GM19025 (cell line): ENCODE results near the gene EVC2.

Source experiments
- ATAC-seq: cut with Tn5 transposase; IDR thresholded peaks from one replicate; pipeline ENCODE4 v1.9.1; 2021; ENCODE audit warnings: mild to moderate bottlenecking, low read depth, moderate library complexity; ENCODE audit not compliant: unreplicated experiment

EVC2 gene

DNA sequence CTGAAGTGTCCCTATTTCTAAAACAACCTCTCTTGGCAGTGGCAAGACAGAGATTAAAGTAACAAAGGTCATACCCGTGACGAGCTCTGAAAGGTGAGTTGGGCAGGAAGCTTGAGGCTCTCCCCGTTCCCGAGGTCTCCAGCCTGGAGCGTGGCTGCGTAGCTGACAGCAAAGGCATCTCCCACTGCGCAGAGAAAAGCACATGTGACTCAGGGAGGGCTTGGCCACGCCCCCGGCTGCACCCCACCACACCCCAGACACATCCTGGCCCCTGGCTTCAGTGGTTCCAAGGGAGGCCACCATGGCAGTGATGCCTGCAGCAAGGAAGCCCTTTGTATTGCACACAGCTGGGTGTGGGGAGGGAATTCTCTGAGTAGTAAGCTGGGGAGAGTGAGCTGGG lies 23.1 kb downstream of the EVC2 start:
- no peak for ATAC-seq

DNA sequence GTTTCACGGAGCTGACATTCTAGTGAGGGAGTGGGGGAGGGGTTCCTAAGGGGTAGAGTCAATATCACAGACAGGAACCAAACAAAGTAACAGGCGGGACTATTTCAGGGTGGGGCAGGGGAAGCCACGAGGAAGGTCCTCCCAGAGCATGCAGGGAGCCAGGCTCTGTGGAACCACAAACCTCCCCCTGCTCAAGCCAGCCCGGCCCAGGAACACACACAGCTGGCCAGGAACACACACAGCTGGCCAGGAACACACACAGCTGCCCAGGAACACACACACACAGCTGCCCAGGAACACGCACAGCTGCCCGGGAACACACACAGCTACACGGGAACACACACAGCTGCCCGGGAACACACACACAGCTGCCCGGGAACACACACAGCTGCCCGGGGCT lies 24.8 kb downstream of the EVC2 start:
- ATAC-seq, result no peak

DNA sequence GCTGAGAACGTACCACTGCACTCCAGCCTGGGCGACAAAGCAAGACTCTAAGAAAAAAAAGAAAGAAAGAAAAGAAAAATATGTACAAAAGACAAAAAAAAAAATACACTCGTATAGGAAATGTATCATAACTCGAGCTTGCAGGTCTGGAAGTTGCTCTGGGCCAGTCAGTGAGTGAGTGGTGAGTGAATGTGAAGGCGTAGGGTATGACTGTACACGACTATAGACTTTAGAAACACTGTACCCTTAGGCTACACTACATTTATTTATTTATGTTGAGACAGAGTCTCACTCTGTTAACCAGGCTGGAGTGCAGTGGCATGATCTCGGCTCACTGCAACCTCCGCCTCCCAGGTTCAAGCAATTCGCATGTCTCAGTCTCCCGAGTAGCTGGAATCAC lies 29.4 kb downstream of the EVC2 start:
- no peak for ATAC-seq

DNA sequence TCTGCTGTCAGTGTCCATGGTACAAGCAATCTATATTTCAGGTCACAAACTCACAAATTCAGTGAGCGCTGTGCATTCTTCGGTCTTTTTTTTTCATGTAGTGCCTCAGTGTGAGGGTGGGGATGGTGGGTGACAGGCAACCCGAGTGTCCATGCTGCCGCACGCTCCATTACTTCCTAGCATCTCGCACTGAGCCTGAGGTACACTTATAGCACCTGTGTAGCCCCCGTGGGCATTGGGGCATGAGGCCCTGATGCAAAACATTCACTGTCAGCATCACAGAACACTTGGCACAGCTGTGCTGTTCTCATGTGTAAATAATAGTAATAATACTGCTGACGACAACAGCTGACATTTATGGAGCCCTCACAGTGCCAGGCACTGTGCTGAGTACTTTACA lies 31.6 kb downstream of the EVC2 start:
- no peak for ATAC-seq

DNA sequence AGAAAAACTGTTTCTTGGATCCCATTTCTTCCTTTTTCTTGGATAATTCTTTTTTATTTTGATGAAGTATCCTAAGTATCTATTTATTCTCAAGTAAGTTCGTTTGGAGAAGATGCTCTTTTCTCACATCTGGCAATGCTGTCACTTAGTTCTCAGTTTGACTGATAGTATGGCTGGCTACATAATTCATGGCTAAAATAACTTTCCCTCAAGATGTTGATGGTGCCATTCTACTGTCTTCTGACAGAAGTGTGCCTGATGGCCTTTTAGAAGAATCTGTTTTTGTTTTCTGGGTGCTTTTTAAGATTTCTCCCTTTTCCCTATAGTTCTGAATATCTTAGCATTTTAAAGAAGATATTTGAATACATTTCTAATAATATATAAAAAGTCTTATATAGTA lies 41.6 kb downstream of the EVC2 start:
- ATAC-seq, result no peak

DNA sequence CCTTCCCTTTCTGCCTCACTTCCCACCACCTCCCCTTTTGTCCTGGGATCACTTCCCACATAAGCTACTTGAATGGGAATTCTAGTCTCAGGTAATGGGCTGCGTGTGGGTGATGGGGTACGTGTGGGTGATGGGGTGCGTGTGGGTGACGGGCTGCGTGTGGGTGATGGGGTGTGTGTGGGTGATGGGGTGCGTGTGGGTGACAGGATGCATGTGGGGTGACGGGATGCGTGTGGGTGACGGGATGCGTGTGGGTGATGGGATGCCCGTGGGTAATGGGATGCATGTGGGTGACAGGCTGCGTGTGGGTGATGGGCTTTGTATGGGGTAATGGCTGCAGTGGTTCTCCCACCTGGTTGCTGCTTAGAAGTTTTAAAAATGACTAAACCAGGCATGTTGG lies 43.6 kb downstream of the EVC2 start:
- ATAC-seq, result no peak

DNA sequence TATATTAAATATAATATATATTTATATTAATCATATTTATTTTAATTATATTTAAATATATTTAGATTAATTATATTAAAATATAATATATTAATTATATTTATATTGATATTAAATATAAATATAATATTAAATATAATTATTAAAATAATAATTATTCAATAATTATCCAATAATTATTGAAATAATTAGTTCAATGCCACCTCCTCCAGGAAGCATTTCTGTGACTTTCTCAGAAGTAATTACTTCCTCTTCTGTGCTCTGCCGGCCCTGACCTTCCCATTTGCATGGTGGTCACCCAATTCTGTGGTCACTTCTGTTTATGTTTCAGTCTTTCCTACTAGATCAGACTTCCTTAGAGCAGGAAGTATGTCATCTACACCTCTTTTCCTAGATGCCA lies 45.8 kb downstream of the EVC2 start:
- no peak for ATAC-seq

DNA sequence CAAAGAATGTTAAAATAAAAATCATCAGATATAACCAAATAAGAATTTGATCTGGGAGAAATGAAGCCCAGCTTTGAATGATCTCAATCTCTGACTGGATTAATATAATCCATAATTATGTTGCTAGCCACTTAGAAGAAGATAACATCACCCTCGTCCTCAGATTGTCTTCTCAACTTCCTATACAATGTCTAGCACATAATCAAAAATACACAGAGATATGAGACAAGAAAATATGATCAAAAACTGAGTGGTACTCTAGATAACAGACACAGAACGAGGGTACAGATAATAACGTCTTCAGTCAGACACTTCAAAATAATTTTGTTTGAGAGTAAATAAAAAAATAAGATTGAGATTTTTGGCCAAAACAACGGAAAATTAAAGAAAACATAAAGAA lies 47.1 kb downstream of the EVC2 start:
- no peak for ATAC-seq

DNA sequence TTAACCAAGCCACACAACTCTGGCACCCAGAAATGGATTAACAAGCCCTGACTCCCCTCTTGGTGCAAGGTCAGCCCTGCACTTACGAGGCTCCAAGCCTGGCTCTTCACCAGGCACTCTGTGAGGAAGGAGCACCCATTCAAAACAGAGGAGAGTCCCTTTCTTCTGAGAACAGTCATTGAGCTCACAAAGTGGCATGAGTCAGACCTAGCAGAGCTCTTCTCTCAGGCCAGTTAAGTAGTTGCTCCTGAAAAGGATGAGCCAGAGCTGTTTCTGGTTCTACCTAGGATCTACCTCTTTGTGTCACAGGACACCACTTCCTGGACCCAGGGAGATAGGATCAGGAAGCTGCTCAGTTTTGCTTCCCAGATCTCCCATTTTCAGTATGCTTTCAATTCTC lies 48.2 kb downstream of the EVC2 start:
- ATAC-seq, result no peak

DNA sequence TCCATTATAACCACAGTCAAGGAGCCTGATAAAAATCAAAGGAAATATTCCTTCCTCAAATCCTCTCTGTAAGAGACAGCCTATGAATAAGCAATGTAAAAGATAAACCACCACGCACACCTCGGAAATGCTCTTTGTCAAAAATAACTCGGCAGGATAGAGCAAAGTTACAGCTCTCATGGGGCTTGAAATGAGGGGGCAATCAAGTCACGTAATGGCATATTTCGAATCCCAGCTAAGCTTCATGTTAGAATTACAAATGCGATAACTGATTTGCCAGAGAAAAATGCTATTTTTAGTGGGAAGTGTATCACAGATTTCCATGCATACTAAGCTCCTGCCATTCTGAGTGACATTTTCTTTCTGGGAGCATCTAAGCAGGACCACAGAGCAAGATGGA lies 49.4 kb downstream of the EVC2 start:
- ATAC-seq, result no peak

DNA sequence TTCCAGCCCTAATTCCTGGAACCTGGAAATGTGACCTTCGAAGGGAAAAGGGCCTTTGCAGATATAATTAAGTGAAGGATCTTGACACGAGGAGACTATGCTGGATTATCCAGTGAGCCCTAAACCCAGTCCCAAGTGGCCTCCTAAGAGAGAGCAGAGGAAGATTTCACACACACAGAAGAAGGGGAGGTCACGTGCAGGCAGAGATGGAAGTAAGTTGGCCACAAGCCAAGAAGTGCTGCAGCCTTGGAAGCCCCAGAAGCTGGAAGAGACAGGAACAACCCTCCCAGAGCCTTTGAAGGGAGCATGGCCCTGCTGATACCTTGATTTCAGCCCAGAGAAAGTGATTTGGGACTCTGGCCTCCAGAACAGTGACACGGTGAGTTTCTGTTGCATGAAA lies 51.9 kb downstream of the EVC2 start:
- no peak for ATAC-seq

DNA sequence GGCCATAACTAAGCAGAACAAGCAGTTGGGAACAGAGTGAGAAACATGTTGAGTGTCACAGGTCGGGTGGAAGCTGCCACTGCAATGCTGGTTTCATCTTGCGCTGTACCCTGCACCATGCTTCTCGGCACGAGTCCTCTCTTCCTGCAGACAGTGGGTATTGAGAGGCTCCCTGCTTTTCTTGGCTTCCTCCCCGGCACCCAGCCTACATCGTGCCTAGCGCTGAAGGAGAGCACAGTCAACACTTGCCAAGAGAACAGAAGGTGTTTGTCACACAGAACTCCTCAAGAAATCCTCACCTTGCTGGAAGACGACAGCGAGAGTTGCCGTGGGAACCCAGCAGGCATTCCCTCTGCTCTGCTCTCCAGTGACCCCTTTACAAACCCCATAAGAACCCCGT lies 53.6 kb downstream of the EVC2 start:
- ATAC-seq, result no peak

DNA sequence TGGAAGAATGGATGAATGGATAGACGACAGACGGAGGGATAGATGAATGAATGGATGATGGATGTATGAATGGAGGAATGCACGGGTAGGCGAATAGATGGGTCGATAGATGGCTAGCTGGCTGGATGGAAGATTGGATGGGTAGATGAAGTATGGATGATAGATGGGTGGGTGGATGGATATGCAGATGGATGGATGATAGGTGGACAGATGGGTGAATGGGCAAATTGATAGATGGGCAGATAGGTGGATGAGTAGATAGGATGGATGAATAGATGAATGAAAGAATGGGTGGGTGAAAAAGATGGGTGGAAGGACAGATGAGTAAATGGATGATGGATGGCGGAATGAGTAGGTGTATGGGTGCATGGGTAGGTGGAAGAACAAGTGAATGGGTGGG lies 57.3 kb downstream of the EVC2 start:
- ATAC-seq, result no peak

DNA sequence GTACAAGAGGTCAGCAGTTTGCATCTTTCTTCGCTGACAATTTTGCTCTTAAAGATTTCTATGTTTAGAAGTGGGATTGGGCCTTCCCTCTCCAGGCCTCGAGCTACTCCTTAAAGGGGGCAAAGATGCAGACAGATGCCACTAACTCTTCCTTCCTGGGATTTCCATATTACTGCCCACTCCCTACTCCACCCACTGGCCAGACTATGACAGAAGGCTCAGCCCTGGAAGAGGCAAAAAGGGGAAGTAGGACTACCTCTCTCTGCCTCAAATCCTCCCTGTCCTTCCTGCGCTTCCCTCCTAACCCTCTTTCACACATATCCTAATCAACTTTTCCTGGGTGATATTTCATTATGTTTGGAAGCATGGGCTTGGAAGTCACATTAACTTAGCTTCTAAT lies 58.3 kb downstream of the EVC2 start:
- no peak for ATAC-seq

DNA sequence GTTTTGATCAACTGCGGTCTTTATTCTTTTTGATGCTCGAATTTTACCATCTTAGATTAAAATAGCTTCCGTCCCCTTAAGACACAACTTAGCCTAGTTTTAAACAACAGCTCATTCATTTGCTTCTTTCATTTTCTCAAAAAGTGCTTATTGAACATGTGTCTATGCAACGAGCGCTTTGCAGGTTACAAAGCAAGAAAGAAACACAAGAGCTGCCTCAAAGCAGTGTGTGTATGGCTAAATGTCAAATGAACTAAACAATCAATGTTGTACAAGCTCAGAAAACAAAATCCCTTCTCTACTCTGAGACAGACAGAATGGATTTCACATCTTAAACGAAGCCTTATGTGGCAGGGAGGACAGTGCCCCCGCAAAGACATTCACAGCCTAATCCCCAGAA lies 61.0 kb downstream of the EVC2 start:
- no peak for ATAC-seq

DNA sequence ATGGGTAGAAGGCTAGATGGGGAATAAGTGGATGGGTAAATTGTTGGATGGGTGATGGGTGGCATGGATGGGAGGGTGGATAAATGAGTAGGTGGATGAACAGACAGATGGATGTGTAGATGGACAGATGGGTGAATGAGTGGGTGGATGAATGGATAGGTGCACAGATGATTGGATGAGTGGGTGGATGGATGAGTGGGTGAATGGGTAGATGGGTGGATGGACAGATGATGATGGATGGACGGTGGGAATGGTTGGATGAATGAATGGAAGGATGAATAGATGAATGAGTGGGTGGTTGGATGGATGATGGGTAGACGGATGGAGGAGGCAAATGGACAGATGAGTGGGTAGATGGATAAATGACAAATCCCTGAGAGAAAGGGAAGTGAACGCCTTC lies 68.3 kb downstream of the EVC2 start:
- ATAC-seq, result no peak

DNA sequence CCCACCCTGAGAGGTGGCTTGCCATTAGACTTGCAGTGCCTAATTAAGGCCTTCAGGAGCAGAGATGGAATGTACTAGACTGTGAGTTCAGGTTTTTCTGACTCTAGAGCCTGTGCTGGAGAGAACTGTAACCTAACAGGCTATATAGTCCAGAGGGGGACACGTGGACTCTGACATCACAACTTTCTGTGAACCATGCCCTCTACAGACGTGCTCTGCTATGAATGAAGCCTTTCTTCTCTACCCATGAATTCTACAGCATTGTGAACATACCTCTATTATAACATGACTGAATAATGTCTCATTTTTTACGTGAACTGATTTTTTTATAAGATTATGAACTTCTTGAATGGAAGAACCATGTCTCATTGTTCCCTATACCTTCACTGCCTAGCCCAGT lies 68.8 kb downstream of the EVC2 start:
- no peak for ATAC-seq

DNA sequence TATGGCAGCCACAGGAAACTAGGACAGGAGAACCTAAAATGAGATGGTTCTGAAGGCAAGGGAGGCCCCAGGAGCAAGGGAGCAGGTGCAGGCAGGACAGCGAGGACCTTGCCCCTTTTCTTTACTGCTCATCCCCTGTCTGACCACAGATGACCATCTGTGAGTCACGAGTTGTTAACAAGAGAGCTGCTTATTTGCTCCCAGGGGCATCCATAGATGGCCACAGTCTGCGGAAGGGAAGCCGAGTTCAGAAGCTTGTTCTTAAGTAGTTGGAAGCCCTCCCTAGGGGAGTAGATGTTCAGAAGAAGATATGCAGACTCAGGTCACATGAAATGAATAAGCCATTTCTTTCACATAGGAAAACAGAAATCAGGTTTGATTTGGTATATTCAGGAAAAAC lies 69.4 kb downstream of the EVC2 start:
- no peak for ATAC-seq

DNA sequence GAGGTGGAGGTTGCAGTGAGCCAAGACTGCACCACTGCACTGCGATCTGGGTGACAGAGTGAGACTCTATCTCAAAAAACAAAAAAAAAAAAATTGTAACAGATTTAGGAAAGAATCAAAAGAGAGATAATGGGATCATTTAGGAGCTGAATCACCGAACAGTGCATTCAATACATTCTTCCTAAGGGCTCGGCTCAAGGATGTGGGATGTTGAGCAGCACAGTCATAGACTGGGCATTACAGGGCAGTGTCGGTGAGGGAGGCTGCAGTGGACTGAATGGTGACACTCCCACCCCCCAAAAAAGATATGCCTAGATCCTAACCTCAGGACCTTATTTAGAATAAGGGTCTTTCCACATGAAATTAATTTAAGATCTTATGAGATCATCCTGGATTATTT lies 70.0 kb downstream of the EVC2 start:
- ATAC-seq, result no peak

DNA sequence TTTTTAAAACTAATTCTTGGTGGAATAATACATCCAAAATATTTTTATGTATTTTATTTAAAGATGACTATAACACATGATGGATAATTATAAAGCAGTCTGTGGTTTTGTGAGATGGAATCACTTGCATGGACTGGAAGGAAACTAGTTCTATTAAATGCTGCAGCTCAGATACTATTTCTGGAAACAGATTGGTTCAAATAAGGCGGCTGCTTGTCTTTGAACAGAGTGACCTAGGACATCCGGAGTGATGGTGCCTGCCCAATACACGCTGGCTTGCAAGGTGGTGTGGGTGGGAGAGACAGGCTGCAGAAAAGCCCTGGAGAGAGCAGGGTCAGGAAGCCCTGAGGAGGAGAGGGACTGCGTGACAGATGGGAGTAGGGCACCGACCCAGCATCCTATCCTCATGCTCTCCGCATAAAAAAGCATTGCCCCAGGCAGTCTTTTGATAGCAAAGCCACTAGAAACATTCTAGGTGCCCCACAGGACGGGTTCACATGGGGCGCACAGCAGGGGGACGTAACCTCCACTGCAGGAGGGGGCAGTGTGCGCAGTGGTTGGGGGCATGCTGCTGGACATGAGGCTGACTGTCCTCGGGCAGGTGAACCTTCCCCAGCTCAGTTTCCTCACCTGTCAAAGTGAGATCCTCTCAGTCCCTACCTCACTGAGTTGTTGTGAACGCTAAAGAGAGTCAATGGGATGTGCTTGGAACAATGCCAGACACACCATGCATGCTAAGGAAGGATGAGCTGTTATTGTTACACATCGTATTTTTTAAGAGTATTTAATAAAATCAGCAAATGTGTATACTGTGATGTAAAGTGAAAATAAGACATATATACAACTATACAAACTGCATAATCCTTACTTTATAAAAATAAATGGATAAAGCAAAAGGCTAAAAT lies 71.3 kb downstream of the EVC2 start:
- ATAC-seq, result no peak

DNA sequence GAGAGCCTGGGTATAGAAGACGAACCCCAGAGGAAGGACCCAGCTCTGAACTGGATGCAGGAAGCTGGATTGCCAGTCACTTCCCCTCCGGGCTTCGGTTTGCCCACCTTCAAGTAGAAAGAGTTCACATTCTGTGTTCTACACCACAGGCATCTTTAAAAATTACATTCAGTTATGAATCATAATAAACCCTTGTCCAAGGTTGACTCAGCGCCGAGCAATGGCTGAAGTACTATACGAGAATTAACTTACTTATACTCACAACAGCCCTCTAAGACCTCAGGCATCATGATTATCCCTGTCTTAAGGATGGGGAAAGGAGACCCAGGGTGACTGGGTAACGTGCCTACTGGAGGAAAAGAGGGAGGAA lies 72.5 kb downstream of the EVC2 start:
- no peak for ATAC-seq

DNA sequence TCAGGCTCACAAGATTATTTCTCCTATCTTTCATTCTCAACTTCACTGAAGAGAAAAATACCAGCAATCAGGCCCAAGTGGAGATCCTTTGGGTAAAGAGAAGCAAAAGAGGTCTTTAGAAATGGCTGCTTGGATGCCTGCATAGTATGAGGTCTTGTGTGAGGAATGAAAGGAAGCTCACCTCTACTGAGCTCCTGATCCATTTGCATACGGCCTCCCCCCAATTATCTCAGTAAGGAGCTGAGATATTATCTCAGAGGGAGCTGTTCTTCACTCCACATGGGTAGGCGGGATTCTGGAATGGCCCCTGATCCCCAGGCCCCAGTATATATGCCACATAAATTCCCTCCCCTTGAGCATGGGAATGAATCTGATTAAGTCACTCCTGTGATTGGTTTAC lies 75.8 kb downstream of the EVC2 start:
- ATAC-seq, result no peak

DNA sequence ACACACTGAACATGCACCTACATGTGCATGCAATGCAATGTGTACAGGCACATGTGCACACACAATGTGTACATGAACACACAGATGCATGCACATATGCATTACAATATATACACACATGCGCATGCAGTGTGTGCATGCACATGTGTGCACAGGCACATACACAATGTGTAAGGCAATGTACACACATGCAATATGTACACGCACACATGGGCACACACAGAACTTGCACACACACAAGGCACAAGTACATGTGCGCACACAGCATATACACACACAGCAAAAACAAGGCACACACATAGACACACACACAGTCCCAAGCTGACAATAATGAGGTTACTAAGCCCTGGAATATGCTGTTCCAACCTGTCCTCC lies 76.3 kb downstream of the EVC2 start:
- ATAC-seq, result no peak
